Measurements from ENCODE around the gene TPT1.

GRCh38 chr13:45350152-45350551 is 9.2 kb upstream of the TPT1 start:
- TF ChIP-seq CTCF (conservative IDR thresholded peaks at IDR 0.05) (no peak), EZH2 (IDR thresholded peaks at IDR 0.05; ENCODE audit: low read depth) (no peak)
